Activated CD4-positive, alpha-beta T cell treated with anti-CD3 and anti-CD28 coated beads, Interleukin-2, amount 10 ng/mL, durations not matched to agents 7 days and 5 days (primary cell): ENCODE data around the gene MN1. TPM values are rescaled to one million over a fixed set of nuclear protein-coding genes. Genes with fewer than 3 reads are reported as not detected.

Experiments
- CTCF ChIA-PET: fragments of 350-600 bp; sonication (Branson Sonifier 250); formaldehyde crosslinking; loops from one replicate; lab custom pipeline; 2021; ENCODE audit warnings: antibody characterized with exemption; lab: Charles Lee
- POLR2A ChIA-PET: fragments of 350-600 bp; sonication (Branson Sonifier 250); formaldehyde crosslinking; loops from one replicate; lab custom pipeline; 2021; ENCODE audit warnings: antibody characterized with exemption; lab: Charles Lee
- DNase-seq: peaks from one replicate; pipeline ENCODE4 v3.0.0-alpha.2; 2020
- H3K27ac Mint-ChIP-seq: one replicate; pipeline ENCODE4 v1.8.0; 2021; ENCODE audit warnings: mild to moderate bottlenecking, moderate library complexity, mixed read lengths
- H3K27me3 Mint-ChIP-seq: one replicate; pipeline ENCODE4 v1.8.0; 2021; ENCODE audit warnings: mixed read lengths
- H3K36me3 Mint-ChIP-seq: one replicate; pipeline ENCODE4 v1.8.0; 2021; ENCODE audit warnings: low read depth, mixed read lengths
- H3K4me1 Mint-ChIP-seq: one replicate; pipeline ENCODE4 v1.8.0; 2021; ENCODE audit warnings: mixed read lengths
- H3K4me3 Mint-ChIP-seq: one replicate; pipeline ENCODE4 v1.8.0; 2021; ENCODE audit warnings: mild to moderate bottlenecking, moderate library complexity, mixed read lengths
- H3K9me3 Mint-ChIP-seq: one replicate; pipeline ENCODE4 v1.8.0; 2021; ENCODE audit warnings: mixed read lengths
- total RNA-seq, 2 experiments: library from RNA; stranded (reverse); gene quantifications; one replicate each; pipeline ENCODE4 v1.2.3, GENCODE V29; 2021

MN1 gene
- total RNA-seq, 2 experiments from 2014 or later, result 0.10 to 0.12 TPM

DNA sequence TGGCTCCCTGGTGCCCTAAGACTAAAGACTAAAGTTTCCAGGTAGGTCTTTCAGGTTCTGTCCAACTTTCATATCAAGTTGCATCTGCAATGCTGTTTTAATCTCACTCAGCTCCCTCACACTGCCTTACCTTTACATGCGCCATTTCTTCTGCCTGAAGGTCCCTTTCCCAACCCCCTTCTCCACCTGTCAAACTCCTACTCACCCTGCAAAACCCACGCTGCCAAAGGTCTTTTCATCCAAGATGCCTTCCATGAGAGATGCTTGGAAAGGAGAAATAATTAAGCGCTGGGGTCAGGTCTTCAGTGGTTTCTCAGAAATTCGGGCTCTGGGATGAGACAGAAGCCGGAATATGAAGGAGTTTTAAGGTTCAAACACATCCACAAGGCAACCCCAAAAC, 95.1 kb downstream of the MN1 start:
- no peak overlapping the region for H3K27ac Mint-ChIP-seq
- H3K4me1 Mint-ChIP-seq, result peaks cover 2% of the 10 kb centered on the region
- H3K27me3 Mint-ChIP-seq, result peaks cover 2% of the 10 kb centered on the region
- H3K4me3 Mint-ChIP-seq, result no peak overlapping the region
- H3K9me3 Mint-ChIP-seq, result no peaks in the 10 kb centered on the region
- no peak for DNase-seq
- H3K36me3 Mint-ChIP-seq, result no peaks in the 10 kb centered on the region
- POLR2A ChIA-PET, result no interaction called here
- CTCF ChIA-PET, result no interaction called here

DNA sequence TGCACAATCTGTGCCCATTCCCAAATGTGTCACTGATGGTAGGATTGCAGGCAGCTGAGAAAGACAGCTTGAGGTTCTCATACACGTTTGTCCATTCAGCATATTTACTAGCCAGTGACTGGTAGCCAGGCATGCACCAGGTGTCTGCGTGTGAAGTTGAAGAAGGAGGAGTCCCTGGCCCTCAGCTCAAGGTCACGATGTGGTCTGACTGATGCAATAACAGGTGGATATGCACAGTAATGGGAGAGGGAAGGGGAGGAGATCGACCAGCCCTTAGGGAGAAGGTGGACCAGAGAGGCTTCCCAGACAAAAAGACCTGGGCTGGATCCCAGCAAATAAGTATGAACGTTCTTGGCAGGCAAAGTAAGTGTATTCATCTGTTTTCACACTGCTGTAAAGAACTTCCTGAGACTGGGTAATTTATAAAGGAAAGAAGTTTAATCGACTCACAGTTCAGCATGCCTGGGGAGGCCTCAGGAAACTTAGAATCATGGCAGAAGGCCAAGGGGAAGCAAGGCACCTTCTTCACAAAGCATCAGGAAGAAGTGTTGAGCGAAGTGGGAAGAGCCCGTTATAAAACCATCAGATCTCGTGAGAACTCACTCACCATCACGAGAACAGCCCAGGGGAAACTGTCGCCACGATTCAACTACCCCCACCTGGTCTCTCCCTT, 96.0 kb downstream of the MN1 start:
- Mint-ChIP-seq H3K9me3 (no peaks in the 10 kb centered on the region), H3K36me3 (no peaks in the 10 kb centered on the region), H3K4me1 (peaks cover 2% of the 10 kb centered on the region), H3K27me3 (peaks cover 2% of the 10 kb centered on the region), H3K27ac (no peak overlapping the region), H3K4me3 (no peak overlapping the region)
- POLR2A ChIA-PET, result no interaction called here
- CTCF ChIA-PET, result no interaction called here
- DNase-seq, result no peak

DNA sequence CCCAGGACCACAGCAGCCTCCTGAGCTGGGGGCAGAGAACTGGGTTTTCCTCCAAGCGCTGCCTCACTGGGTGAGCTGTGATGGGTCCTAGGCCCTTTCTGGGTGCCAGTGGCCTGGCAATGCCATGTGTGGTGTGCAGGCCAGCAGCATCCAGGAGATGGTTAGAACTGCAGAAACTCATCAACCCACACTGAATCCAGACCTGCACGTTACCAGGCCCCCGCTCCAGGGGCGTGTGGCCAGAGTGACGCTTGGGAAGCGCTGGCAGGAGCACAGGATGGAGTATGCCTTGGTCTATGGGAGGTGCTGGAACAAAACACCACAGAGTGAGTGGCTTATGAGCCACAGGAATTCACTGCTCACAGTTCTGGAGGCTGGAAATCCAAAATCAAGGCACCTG, 97.0 kb downstream of the MN1 start:
- Mint-ChIP-seq H3K4me1 (no peaks in the 10 kb centered on the region), H3K27ac (no peak overlapping the region), H3K9me3 (no peaks in the 10 kb centered on the region), H3K36me3 (no peaks in the 10 kb centered on the region), H3K4me3 (no peak overlapping the region), H3K27me3 (no peaks in the 10 kb centered on the region)
- no peak for DNase-seq
- CTCF ChIA-PET, result no interaction called here
- POLR2A ChIA-PET, result no interaction called here

DNA sequence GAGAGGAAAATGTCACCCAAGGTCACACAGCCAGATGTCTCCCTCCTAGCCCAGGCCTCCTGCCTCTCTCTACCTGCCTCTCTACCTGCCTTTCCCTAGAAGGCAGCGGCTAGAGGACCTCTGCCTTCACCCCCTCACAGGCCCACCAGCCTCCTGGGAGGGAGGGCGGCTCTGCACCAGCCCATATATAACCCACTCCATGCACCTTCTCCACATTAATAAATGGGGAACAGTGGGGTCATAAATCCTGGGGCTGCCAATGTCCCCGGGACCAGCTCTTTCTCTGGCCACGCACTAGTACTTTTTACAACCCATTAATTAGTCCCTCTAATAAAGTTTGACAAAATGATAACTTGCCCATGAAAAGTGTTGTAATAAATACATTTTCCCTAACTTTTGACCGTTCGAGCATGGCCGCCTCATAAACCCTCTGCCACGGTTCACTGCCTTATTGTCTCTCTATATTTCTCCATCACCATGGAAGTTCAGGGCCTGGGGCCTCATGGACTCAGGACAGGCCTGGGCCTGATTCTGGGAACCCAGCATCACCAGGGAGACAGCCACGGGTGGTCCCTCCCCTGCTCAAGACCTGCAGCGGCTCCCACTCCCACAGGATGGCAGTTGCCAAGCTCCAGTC, 102.1 kb downstream of the MN1 start:
- peaks cover 5% of the 10 kb centered on the region for H3K9me3 Mint-ChIP-seq
- no peak overlapping the region for H3K4me3 Mint-ChIP-seq
- H3K27me3 Mint-ChIP-seq, result no peaks in the 10 kb centered on the region
- H3K36me3 Mint-ChIP-seq, result no peaks in the 10 kb centered on the region
- H3K4me1 Mint-ChIP-seq, result no peaks in the 10 kb centered on the region
- POLR2A ChIA-PET, result no interaction called here
- CTCF ChIA-PET, result no interaction called here
- no peak for DNase-seq
- H3K27ac Mint-ChIP-seq, result no peak overlapping the region

DNA sequence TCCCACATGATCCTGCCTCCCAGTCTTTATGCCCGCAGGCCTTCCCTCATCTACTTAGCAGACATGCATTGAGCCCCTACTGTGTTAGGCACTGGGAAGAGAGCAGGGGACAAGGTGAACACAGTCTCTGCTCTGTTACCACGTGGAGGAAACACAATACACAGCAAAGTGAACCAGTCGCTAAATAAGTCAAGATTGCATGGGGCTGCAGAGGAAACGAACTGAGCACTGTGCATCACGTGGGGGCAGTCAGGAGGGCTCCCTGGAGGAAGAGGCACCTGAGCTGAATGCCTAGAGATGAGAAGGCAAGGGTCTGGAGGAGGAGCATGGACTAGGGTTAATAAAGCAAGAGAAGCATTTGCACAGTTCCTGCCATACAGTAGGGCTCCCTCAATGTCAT, 102.7 kb downstream of the MN1 start:
- no peak for DNase-seq
- ChIA-PET CTCF (no interaction called here), POLR2A (no interaction called here)
- Mint-ChIP-seq H3K27ac (no peak overlapping the region), H3K36me3 (no peaks in the 10 kb centered on the region), H3K27me3 (no peaks in the 10 kb centered on the region), H3K4me3 (no peak overlapping the region), H3K9me3 (peaks cover 5% of the 10 kb centered on the region), H3K4me1 (no peaks in the 10 kb centered on the region)

Other genes starting within 250 kb of the MN1 start
- gene PITPNB, start 117.5 kb upstream of the MN1 start, total RNA-seq, result 10 to 100 TPM; 83.2 to 93.2 TPM